Measurements from ENCODE around the gene ABCG2.

ABCG2 gene

DNA sequence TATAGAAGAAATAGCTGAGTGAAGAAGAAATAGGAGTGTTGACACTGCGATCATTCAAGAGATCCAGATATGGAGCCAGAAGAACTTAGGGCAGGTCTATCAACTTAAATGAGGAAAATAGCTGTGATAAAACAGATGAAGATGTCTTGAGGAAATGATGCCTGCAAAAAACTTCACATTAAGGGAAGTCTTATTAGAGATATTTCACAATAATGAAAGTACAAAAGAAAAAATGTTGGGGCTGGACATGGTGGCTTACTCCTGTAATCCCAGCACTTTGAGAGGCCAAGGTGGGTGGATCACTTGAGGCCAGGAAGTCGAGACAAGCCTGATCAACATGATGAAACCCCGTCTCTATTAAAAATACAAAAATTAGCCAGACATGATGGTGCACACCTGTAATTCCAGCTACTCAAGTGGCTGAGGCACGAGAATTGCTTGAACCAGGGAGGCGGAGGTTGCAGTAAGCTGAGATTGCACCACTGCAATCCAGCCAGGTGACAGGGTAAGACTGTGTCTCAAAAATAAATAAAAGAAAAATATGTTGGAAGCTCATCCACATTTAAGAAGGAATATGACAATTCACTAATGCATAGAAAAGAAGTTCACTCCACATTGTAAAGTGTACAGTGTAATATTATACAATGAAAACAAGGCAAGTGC, 94.7 kb downstream of the ABCG2 start:
- no peak for DNase-seq (ENCODE audit: low spot score)

DNA sequence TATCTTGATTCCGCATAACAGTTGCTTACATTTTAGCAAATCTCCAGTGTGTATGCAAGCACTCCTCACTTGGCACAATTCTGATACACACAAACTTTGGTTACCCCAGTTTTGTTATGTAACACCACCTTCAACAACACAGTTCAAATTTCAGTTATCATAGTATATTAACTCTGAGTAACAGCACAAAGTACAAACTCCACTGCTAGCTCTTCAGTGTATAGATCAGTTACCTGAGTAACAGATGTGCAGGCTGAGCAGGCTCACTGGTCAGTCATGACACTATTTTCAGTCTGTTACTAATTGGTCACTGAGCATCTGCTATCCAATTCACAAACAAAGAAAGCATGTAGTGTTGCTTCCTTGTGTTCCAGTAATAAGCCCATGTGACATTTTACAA, 95.6 kb downstream of the ABCG2 start:
- DNase-seq (ENCODE audit: low spot score) = no peak

GRCh38 chr4:88062311-88062710, 96.1 kb downstream of the ABCG2 start:
- no peak for DNase-seq (ENCODE audit: low spot score)

DNA sequence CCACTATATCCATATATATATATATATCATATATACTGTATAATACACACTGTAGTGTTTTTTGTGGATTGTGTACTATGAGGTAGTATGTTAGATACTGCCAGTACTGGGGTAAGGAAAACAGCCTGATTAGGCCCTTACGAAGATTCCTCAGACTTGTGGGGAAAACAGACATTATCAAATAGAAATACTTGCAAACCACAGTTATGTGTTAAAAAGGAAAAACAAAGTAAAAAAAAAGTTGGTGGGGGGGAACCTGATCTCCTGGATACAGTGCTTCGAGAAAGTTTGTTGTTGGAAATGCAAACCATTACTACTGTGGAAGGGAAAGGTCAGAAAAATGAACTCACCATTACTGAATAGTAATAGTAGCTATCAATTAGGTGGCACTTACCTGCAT, 98.0 kb downstream of the ABCG2 start:
- no peak for DNase-seq (ENCODE audit: low spot score)

DNA sequence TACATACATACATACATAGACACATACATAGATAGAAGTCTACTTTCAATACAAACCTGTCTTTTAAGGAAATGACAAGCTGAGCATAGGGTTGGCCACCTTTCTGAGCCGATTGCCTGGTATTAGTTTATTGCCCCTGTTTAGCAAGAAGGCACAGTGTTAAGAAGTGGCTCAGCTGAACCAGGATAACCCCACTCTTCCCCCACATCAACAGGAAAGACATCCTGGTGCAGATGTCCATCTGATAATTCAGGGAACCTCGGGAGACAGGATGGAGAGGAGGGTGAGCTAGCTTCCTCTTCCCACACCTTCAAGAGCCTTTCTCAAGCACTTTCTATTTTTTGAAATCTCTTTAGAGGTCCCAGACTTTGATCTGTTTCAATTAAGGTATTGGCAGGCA, 98.7 kb downstream of the ABCG2 start:
- no peak for DNase-seq (ENCODE audit: low spot score)

DNA sequence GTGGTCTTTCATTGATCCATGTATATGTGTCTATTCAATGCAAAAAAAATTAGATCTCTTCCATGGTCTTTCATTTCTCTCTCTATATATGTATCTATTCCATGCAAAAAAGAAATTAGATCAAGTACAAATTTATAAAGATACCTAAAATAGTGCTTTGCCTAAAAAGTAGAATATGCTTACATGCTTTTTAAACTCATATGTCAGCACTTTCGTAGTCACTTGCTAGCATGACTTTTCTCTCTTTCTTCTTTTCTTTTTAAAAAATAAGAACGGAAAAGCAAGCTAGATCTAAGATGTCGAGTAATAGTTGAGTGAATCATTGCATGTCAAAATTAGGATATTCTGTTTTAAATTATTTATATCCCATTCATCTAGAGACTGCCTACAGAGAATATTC, 100.1 kb downstream of the ABCG2 start:
- no peak for DNase-seq (ENCODE audit: low spot score)

DNA sequence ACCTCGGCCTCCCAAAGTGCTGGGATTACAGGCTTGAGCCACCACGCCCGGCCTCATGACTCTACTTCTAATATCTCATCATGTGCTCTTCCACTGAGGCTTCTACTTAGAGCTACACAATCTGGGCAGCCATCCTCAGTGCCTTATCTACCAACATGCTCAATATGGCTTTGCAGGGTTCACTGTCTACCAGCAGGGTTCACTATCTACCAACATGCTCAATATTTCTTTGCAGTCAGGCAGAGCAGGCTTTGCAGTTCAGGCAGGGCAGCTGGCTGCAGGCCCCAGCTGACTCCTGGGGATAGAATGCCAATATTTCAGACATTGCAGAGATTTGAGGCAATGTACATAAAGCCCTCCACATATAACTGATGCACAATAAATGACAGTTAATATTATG, 103.5 kb downstream of the ABCG2 start:
- peak; percentile 30 for DNase-seq (ENCODE audit: low spot score)

DNA sequence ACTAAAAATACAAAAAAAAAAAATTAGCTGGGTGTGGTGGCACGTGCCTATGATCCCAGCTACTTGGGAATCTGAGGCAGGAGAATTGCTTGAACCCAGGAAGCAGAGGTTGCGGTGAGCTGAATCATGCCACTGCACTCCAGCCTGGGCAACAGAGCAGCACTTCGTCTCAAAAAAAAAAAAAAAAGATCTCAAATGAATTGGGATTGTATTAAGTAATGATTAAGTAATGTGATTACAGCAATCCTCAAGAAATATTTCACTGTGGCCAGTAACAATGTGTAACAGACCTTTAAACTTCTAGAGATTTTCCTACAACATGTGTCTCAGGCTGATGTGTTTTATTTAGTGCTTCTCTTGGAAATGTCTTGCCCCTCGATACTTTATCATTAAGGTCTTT, 104.2 kb downstream of the ABCG2 start:
- no peak for DNase-seq (ENCODE audit: low spot score)

DNA sequence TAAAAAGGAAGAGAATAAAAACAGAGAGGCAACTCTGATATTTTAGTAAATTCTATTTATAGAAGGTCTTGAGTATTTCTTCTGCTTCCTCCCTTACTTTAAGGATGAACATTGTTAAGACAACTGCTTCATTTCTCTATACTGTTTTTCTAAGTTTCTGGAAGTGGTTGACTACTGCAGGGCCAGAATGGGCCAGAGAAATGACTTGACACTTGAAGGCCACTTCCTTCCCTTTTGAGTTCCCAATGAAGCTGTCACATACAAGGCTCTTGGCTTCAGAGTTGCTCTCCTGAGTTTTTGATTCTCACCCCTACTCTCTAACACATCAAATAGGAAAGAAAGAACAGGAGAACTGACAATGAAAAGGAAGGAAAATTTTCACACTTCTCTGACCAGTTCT, 113.4 kb downstream of the ABCG2 start:
- DNase-seq (ENCODE audit: low spot score) = no peak

- no peak for DNase-seq (ENCODE audit: low spot score)
Observed at GRCh38 chr4:88043586-88044340, 114.7 kb downstream of the ABCG2 start.

GRCh38 chr4:88043001-88043400, 115.4 kb downstream of the ABCG2 start:
- DNase-seq (ENCODE audit: low spot score) = no peak

GRCh38 chr4:88041626-88042025, 116.8 kb downstream of the ABCG2 start:
- DNase-seq (ENCODE audit: low spot score) = no peak

DNA sequence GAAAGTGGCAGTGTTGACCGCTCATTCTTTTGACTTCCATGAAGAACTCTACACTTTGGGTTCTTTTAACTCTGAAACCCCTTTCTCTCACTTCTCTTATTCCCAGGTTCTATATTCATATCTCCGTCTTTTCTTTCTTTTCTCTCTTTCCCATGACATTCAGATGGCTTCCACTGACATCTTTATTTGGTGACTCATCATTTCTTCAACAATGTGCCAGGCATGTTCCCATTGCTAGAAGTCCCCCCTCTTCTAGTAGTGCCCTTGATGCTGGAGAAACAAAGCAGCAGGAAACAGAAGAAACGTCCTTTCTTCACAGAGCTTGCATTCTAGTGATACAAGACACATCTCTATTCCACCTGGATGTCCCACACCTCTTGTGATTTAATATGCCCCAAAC, 117.7 kb downstream of the ABCG2 start:
- DNase-seq (ENCODE audit: low spot score) = no peak

Measured in LoVo (cell line).